Measurements from ENCODE around the gene SLC38A8.

- TF ChIP-seq CTCF (IDR thresholded peaks at IDR 0.05) (no peak), POLR2A (IDR thresholded peaks at IDR 0.05) (no peak)
Measured at GRCh38 chr16:84007965-84008364, 34.6 kb downstream of the SLC38A8 start.

Data from Peyer's patch (tissue), 4 donors.